ENCODE measurements around the gene JAGN1.
"Not testable (repeated sequence)": the region's sequence is repeated elsewhere in the genome, so short reads cannot be mapped to it uniquely, and the experiment has no call there.

Gene JAGN1

DNA sequence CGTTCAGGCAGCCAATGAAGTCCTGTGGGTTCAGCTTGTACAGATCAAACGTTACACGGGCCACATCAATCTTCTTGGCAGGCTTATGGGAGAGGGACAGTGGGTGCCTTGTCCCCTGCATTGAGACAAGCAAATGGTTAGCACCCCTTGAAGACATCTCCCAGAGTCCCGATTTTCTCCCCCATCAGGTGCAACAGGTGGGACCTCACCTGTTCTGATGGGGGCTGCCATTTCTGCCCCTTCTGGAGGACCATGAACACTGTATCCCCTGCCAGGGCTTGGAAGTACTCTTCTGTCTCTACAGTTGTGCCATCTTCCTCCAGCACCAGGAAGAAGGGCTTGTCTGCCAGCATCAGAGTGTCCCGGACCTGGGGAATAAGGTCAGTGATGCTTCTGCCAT, 20.5 kb upstream of the JAGN1 start:
- no peak for DNase-seq

DNA sequence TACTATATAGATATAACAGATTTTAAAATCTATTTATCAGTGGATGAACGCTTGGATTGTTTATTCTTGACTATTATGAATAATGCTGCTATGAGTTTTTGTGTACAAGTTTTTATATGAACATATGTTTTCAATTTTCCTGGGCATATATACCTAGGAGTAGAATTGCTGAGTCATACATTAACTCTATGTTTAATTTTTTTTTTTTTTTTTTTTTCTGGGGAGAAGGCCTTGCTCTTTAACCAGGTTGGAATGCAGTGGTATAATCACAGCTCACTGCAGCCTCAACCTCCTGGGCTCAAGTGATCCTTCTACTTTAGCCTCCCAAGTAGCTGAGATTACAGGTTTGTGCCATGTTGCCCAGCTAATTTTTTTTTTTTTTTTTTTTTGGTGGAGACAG, 19.4 kb upstream of the JAGN1 start:
- DNase-seq = no peak

GRCh38 chr3:9872067-9872466, 18.3 kb upstream of the JAGN1 start:
- DNase-seq = not testable (repeated sequence)

GRCh38 chr3:9875448-9875847, 15.0 kb upstream of the JAGN1 start:
- DNase-seq = peak; percentile 52

GRCh38 chr3:9876255-9876654, 14.2 kb upstream of the JAGN1 start:
- DNase-seq = not testable (repeated sequence)

DNA sequence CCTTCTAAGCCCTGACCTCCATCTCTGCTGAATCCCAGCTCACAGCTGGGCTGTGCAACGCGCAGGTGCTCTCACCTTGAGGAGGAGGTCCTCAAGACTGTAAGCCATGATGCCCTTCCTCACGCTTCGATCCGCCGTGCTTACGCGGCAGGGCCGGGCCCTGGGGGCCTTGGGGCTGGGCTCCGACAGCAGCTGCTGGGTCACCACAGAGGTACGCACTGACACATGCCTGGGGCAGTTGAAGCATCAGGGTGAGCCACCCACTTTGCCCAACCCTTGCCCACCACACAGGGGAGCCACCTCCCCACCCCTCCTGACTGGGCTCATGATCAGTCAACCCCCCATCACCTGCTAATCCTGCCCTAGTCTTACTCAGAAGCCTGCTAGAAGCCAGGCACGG, 13.4 kb upstream of the JAGN1 start:
- no peak for DNase-seq

GRCh38 chr3:9878700-9879099, 11.7 kb upstream of the JAGN1 start:
- DNase-seq = no peak

DNA sequence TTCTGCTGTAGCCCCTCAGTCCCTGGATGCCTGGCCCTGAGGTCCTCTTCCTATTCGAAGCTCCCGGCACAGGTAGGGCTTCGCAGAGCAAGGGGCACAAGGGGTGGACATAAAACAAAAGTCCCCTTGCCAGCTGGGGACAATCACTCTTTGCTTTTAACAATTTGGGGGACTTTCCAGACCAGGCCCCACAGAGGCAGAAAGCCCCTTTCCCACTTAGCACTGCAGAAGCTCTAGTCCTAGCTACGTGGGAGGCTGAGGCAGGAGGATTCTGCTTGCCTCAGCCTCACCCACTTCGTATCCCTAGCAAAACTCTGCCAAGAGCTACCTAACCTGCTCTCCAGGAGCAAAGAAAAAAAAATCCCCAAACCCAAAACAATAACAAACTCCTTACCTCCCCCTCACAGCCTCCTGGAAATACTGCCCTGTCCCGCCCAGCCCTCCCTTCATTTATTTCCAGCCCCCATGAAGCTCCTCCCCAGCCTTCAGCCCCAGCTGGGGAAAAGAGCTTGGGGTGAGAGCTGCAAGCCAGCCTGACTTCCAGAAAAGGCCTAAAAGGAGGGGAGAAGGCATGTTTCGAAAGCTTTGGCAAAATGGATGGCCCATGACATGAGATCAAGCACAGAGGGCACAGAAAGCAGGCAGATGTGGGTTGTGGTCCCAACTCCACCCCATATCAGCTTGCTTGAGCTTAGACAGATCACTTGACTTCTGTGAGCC, 10.4 kb upstream of the JAGN1 start, which contains the start of gene CIDEC:
TSS of gene CIDEC (minus strand) at position 424 of the 720 bp plus-strand sequence. CDS start 1,767 bp downstream, outside the sequence.
- no peak for DNase-seq

- DNase-seq = no peak
Observed at GRCh38 chr3:9881441-9881840, 9.0 kb upstream of the JAGN1 start.

DNA sequence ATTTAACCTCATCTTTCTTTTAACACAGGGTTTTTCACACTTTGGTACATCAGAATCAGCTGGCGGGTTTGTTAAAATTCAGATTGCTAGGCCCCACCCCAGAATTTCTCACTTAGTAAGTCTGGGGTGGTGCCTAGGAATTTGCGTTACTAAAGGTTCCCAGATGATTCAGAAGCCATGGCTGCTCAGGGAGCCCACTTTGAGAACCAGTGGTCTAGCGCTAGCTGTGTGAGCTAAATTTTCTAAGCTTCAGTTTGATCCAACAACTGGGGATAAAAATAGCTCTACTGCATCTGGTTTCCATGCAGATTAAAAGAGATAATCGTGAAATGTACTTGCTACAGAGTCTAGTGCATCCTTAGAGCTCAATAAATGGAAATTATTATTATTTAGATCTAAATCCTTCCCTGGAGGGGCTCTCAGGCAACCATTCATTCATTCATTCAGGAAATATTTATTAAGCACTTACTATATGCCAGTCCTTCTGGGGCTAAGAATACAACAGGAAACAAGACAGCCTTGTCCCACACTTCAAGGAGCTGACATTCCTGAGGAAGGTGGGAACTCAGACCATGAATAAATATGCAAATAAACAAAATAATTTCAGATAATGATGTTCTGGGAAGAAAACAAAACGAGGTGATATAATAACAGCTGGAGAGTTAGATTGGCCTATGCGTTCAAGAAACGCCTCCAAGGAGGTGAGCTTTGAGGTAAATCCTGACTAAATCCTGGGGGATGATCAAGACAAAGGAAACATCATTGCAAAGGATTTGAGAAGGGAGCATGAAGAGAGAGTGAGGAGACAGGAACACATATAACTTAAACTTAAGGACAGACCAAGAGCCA, 6.5 kb upstream of the JAGN1 start:
- no peak for DNase-seq

DNA sequence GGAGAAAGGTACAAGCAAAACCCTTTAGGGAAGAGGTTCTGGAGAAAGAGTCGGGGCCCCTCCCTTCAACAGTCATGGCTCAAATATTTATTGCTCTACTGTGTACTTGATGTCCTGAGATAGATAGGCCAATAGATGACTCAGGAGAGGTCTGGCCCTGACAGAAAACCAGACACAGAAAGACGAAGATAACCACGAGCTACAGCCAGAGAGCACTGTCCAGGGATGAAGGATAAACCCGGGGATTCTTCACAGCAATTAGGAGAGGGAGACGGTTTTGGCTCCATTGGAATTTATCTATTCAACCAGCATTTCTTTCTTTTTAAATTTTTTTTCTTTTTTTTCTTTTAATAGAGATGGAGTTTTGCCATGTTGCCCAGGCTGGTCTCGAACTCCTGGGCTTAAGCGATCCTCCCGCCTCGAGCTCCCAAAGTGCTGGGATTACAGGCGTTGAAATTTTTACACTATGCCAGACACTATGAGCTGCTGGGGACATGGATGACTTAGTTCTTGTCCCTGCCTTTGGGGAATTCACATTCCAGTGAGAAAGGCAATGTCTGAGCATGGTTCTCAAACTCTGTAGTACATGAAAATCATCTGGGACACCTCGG, 5.8 kb upstream of the JAGN1 start:
- DNase-seq = no peak

DNA sequence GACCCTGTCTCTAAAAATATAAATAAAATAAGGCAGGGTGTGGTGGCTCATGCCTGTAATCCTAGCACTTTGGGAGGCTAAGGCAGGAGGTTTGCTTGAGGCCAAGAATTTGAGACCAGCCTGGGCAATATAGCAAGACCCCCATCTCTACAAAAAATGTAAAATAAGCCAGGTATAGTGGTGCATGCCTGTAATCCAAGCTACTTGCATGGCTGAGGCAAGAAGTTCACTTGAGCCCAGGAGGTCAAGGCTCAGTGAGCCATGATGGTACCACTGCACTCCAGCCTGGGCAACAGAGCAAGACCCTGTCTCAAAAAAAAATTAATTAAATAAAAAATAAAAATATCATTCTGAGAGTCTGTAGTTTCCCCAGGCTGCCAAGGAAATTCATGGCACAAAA, 4.1 kb upstream of the JAGN1 start:
- no peak for DNase-seq

GRCh38 chr3:9887480-9887879, 2.9 kb upstream of the JAGN1 start:
- DNase-seq = no peak

DNA sequence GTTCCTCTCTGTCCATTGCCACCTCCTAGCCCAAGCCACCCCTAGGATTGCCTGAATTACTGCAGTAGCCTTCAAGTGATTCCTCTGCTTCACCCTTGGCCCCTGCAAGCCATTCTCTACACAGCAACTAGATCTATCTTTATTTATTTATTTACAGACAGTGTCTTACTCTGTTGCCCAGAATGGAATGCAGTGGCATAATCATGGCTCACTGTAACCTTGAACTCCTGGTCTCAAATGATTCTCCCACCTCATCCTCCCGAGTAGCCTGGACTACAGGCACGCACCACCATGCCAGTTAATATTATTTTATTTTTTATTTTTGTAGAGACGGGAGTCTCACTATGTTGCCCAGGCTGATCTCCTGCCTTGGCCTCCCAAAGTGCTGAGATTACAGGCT, 1.9 kb upstream of the JAGN1 start:
- DNase-seq = no peak

DNA sequence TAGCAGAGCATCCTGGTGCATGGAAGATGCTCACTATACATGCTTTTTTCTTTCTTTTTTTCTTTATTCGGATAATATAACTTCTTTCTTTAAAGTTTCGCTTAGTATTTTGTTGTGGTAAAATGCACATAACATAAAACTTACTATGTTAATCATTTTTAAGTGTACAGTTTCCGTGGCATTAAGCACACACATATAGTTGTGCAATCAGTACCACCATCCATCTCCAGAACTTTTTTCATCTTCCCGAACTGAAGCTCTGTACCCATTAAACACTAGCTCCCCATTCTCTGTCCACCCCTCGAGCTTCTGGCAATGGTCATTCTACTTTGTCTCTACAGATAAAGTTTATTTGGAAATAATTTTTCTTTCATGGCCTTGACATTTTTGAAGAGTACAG, 1.0 kb upstream of the JAGN1 start:
- DNase-seq = no peak

DNA sequence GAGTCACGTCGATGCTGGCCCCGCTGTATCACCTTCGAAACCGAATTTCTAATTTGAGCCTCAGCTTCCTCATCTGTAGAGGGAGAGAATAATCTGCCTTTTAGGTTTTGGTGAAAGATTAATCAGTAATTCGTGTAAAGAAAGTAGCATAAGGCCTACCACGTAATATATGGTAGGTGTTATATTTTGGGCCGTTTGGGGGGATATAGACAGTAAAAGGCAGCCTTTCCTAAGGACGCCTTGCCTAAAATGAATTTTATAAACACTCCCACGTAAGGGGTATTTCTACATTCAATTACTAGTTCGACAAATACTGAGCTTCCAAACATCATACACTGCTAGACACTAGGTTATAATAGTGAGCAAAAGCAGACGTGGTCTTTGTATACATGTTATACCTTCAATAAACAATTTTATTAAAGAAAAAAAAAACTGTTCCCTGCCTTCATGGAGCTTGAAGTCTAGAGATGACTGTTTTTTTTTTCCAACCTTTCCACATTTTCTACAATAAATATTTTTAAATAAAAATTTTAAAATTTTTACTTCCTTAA, 737 bp downstream of the JAGN1 start:
- no peak for DNase-seq

- no peak for DNase-seq
Observed at GRCh38 chr3:9893739-9894138, 3.3 kb downstream of the JAGN1 start.

DNA sequence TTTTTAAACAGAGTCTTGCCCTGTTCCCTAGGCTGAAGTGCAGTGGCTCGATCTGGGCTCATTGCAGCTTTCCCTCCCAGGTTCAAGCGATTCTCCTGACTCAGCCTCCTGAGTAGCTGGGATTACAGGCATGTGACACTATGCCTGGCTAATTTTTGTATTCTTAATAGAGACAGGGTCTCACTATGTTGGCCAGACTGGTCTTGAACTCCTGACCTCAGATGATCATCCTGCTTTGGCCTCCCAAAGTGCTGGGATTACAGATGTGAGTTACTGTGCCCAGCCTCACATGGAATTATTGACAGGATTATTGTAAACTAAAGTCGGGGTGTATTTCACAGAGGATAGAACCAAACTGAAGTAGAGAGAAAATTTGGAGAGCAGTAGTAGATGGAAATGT, 5.3 kb downstream of the JAGN1 start:
- not testable (repeated sequence) for DNase-seq

GRCh38 chr3:9896755-9897407, 6.5 kb downstream of the JAGN1 start:
- DNase-seq = not testable (repeated sequence)

GRCh38 chr3:9897408-9898372, 7.3 kb downstream of the JAGN1 start:
- DNase-seq = no peak

- DNase-seq = no peak
Observed at GRCh38 chr3:9898467-9899241, 8.2 kb downstream of the JAGN1 start.
